Tibial nerve (tissue), 4 donors: ENCODE measurements around the gene TCF12. TPM values are rescaled to one million over a fixed set of nuclear protein-coding genes. Genes with fewer than 3 reads are reported as not detected.

Experiments used
- DNase-seq, 2 donors: peaks; one replicate each; pipeline ENCODE4 v3.0.0-alpha.2; 2019; ENCODE audit warnings: low spot score in 2 of 2
- H3K27ac ChIP-seq, 4 donors: fragments of 200-600 bp; sonication (generic) in 3 of 4; one replicate each; pipeline ENCODE4 v1.5.1; 2017 to 2019; ENCODE audit warnings: mild to moderate bottlenecking in 1 of 4
- H3K27me3 ChIP-seq, 2 donors: fragments of 200-600 bp; sonication (generic) in 1 of 2; one replicate each; pipeline versions ENCODE4 v1.5.1 to v1.6.0; 2017 to 2019
- H3K36me3 ChIP-seq, 3 donors: fragments of 200-600 bp; sonication (generic); one replicate each; pipeline ENCODE4 v1.5.1; 2018 to 2019
- H3K4me1 ChIP-seq, 4 donors: fragments of 200-600 bp; sonication (generic) in 3 of 4; one replicate each; pipeline ENCODE4 v1.5.1; 2017 to 2019
- H3K4me3 ChIP-seq, 4 donors: fragments of 200-600 bp; sonication (generic) in 3 of 4; one replicate each; pipeline ENCODE4 v1.5.1; 2017 to 2019; ENCODE audit warnings: mild to moderate bottlenecking in 1 of 4, moderate library complexity in 1 of 4
- H3K9me3 ChIP-seq, 4 donors: fragments of 200-600 bp; sonication (generic) in 3 of 4; one replicate each; pipeline ENCODE4 v1.5.1; 2017 to 2019
- EP300 ChIP-seq, 2 donors: sonication (generic); formaldehyde crosslinking; IDR thresholded peaks; one replicate each; pipeline ENCODE4 v1.6.1; 2017; ENCODE audit warnings: antibody characterized with exemption in 2 of 2, mild to moderate bottlenecking in 1 of 2
- POLR2A ChIP-seq, 2 donors: fragments of 450-650 bp; IDR thresholded peaks; one replicate each; pipeline ENCODE4 v1.6.1; 2017; ENCODE audit warnings: antibody characterized with exemption in 2 of 2, mild to moderate bottlenecking in 2 of 2, moderate library complexity in 2 of 2
- WGBS, 2 donors: methylation state at CpG; one replicate each; pipeline ENCODE4 v1.1.5; 2018; 5-methylcytosine and 5-hydroxymethylcytosine counted together
- total RNA-seq, 4 donors: library from RNA; depleted of rRNA; stranded (reverse); fragments of >200 nt; gene quantifications; one replicate each; pipeline ENCODE4 v1.1.0, GENCODE V29; 2016
- TF ChIP-seq, protein P1 (sequence below), 5 experiments: fragments of 200-600 bp in 3 of 5; fragments of 450-650 bp in 2 of 5; sonication (generic) in 3 of 5; IDR thresholded peaks; one replicate each; pipeline ENCODE4 v1.5.1; 2016 to 2019; ENCODE audit warnings: antibody characterized with exemption in 5 of 5, mild to moderate bottlenecking in 3 of 5, moderate library complexity in 2 of 5

TCF12 gene
- total RNA-seq, 4 donors from 2014 or later, result 117 to 181 (median 174) TPM

DNA sequence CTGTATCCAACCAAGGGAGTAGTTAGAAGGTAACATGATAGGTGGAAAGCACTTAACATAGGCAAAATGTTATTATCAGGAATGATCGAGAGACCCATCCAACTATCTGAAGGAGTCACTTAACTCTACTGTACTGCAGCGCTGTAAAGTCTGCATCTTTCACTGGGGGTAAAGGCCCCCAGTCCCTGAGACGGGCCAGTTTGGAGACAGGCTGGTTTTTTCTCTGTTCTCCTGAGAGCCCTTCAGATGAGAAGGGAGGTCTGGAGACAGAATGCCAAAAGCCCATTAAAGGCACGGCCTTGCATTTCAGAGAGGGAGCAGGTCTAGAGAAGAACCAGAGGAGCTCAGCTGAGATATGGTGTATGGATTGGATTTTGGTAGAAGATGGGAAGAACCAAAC, 386.6 kb downstream of the TCF12 start:
- Histone ChIP-seq H3K4me3 (no peak overlapping the region), H3K36me3 (no peaks in the 10 kb centered on the region), H3K9me3 (no peaks in the 10 kb centered on the region), H3K4me1 (peaks cover 0 to 22% (median 2%) of the 10 kb centered on the region in 4 donors), H3K27me3 (no peaks in the 10 kb centered on the region), H3K27ac (no peak overlapping the region)
- WGBS, 2 donors, result 79 to 91% methylated on average over 4 of the region's 4 CpGs
- no peak for DNase-seq
- TF ChIP-seq, protein P1, sequence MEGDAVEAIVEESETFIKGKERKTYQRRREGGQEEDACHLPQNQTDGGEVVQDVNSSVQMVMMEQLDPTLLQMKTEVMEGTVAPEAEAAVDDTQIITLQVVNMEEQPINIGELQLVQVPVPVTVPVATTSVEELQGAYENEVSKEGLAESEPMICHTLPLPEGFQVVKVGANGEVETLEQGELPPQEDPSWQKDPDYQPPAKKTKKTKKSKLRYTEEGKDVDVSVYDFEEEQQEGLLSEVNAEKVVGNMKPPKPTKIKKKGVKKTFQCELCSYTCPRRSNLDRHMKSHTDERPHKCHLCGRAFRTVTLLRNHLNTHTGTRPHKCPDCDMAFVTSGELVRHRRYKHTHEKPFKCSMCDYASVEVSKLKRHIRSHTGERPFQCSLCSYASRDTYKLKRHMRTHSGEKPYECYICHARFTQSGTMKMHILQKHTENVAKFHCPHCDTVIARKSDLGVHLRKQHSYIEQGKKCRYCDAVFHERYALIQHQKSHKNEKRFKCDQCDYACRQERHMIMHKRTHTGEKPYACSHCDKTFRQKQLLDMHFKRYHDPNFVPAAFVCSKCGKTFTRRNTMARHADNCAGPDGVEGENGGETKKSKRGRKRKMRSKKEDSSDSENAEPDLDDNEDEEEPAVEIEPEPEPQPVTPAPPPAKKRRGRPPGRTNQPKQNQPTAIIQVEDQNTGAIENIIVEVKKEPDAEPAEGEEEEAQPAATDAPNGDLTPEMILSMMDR (IDR thresholded peaks at IDR 0.05), result no peak

DNA sequence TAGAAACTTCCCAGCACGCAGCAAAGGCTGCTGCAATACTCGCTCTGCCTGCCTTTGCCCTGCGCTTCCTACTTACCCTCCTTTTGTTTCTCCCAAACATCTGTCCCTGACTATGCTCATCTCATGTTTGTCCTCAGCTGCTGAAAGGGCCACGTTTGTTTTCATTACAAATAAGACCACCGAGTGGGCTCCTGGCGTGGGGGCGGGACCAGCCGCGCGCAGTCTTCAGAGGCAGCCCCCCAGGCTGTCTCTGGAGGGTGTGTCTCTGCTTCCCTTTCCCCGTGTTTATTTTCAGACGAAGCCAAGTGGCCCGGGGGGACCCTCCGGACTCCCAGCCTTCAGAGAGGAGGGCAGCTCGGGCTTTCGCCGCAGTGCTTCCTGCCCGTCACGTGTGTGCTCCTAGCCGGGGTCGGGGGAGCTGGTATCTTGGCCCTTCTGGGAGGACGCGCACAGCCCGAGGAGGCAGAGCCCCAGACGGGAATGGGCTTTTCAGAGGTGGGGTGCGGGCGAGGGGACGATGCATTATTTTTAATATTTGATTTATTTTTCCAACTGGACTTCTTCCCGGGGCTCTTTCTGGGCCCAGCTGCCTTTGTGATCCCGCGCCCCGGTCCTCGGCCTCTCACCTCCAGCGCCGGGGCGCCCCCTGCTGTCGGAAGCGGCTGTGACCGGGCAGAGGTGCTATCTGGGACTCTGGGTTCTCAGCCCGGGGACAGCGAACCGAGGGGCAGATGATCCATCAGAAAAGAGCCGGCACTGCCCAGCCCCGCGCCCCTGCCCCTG, 387.9 kb downstream of the TCF12 start:
- no peaks in the 10 kb centered on the region for H3K36me3 ChIP-seq
- peak overlapping the region in 3 of 4 donors; percentile 24 to 69 (median 57) for H3K27ac ChIP-seq
- H3K4me1 ChIP-seq, result peaks cover 0 to 22% (median 2%) of the 10 kb centered on the region in 4 donors
- H3K27me3 ChIP-seq, result no peaks in the 10 kb centered on the region
- 3% methylated on average over 42 to 45 of the region's 45 CpGs for WGBS, 2 donors
- no peaks in the 10 kb centered on the region for H3K9me3 ChIP-seq
- peak; percentile 91 to 95 for DNase-seq
- peak overlapping the region; percentile 40 to 55 (median 52) for H3K4me3 ChIP-seq
- TF ChIP-seq POLR2A (IDR thresholded peaks at IDR 0.05) (no peak), EP300 (IDR thresholded peaks at IDR 0.05) (no peak)
- TF ChIP-seq, protein P1 (IDR thresholded peaks at IDR 0.05), result peak; percentile 77 to 94 (median 88)

DNA sequence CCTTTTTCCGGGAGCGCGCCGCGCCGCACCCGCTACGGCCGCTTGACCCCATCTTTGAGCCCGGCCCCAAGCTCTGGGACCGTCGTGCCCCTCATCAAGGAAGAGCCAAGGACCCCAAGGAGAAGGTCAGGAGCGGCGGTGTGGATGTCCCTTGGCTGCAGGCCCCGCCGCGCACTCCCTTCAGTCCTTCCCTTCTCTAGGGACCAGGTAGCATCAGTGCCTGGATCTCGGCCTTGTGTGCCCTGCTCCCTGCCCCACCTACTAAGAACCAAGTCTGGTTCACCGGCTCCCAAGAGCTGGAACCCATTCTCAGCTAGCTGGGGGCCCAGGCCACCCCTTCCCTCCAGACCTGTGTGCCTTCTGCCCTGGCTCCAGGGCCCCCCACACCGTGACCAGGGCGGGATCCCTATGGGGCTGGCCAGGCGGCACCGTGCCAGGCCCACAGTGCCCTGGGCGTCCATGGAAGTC, 388.5 kb downstream of the TCF12 start:
- peaks cover 0 to 22% (median 2%) of the 10 kb centered on the region in 4 donors for H3K4me1 ChIP-seq
- no peaks in the 10 kb centered on the region for H3K9me3 ChIP-seq
- H3K27me3 ChIP-seq, result no peaks in the 10 kb centered on the region
- peak overlapping the region in 2 of 4 donors; percentile 36 to 69 for H3K27ac ChIP-seq
- peak overlapping the region; percentile 40 to 55 (median 52) for H3K4me3 ChIP-seq
- no peak for DNase-seq
- TF ChIP-seq, protein P1 (IDR thresholded peaks at IDR 0.05), result peak in 1 of 5 experiments; percentile 17
- TF ChIP-seq POLR2A (IDR thresholded peaks at IDR 0.05), result no peak
- WGBS, 2 donors, result 19 to 29% methylated on average over 12 to 24 of the region's 24 CpGs
- no peaks in the 10 kb centered on the region for H3K36me3 ChIP-seq

DNA sequence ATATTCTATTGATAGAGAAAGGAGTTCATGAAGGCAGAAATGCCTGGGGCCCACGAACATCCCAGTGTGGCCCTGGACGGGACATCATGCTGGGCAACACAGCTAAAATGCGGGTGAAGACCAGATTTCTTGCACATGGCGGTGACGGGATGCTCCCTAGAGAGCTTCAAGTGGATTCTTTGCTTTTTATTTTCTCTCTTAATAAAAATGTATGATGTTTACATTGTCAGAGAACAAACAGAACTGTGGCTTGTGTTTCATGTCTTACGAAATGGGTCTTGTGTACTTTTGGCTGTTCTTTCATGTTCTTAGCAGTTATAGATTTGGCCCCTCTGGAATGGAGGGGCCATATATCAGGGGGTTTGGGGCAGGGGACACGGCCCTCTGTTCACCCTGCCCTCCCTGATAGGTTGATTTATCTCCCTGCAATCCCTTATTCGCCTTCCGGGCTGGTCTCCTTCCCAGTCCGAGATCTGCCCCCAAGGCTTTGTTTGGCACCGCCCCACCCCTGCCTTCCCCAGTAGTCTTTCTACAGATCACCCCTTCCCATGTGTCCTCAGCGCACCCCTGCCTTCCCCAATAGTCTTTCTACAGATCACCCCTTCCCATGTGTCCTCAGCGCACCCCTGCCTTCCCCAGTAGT, 389.2 kb downstream of the TCF12 start:
- H3K27me3 ChIP-seq, result no peaks in the 10 kb centered on the region
- no peak overlapping the region for H3K4me3 ChIP-seq
- peaks cover 0 to 22% (median 2%) of the 10 kb centered on the region in 4 donors for H3K4me1 ChIP-seq
- no peak overlapping the region for H3K27ac ChIP-seq
- no peak for DNase-seq
- H3K9me3 ChIP-seq, result no peaks in the 10 kb centered on the region
- TF ChIP-seq EP300 (IDR thresholded peaks at IDR 0.05), result no peak
- no peak for TF ChIP-seq POLR2A (IDR thresholded peaks at IDR 0.05)
- TF ChIP-seq, protein P1 (IDR thresholded peaks at IDR 0.05), result no peak
- no peaks in the 10 kb centered on the region for H3K36me3 ChIP-seq
- WGBS, 2 donors, result 89 to 91% methylated on average over 13 of the region's 13 CpGs

DNA sequence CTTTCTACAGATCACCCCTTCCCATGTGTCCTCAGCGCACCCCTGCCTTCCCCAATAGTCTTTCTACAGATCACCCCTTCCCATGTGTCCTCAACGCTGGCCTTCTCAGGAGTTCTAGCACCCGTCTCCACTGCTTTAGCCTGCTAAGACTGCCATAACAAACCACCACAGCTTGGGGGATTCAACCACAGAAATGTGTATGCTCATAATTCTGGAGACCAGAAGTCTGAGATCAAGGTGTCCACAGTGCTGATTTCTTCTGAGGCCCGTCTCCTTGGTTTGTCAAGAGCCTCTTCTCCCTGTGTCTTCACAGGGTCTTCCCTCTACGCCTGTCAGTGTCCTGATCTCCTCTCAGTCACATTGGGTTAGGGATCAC, 389.7 kb downstream of the TCF12 start:
- TF ChIP-seq EP300 (IDR thresholded peaks at IDR 0.05) (no peak), POLR2A (IDR thresholded peaks at IDR 0.05) (no peak)
- TF ChIP-seq, protein P1 (IDR thresholded peaks at IDR 0.05), result no peak
- no peak for DNase-seq
- Histone ChIP-seq H3K9me3 (no peaks in the 10 kb centered on the region), H3K27ac (no peak overlapping the region), H3K27me3 (no peaks in the 10 kb centered on the region), H3K4me1 (peaks cover 0 to 22% (median 2%) of the 10 kb centered on the region in 4 donors), H3K4me3 (no peak overlapping the region), H3K36me3 (no peaks in the 10 kb centered on the region)
- WGBS, 2 donors, result 97 to 99% methylated on average over 5 of the region's 5 CpGs
